Activated CD8-positive, alpha-beta memory T cell treated with anti-CD3 and anti-CD28 coated beads, Interleukin-2, amount 50 U/mL, for 1 hour (primary cell): ENCODE data around the gene IL17RC.

ENCODE experiments used
- DNase-seq: peaks from one replicate; pipeline ENCODE4 v3.0.0-alpha.2; 2020; ENCODE audit errors: extremely low read depth

The IL17RC gene

DNA sequence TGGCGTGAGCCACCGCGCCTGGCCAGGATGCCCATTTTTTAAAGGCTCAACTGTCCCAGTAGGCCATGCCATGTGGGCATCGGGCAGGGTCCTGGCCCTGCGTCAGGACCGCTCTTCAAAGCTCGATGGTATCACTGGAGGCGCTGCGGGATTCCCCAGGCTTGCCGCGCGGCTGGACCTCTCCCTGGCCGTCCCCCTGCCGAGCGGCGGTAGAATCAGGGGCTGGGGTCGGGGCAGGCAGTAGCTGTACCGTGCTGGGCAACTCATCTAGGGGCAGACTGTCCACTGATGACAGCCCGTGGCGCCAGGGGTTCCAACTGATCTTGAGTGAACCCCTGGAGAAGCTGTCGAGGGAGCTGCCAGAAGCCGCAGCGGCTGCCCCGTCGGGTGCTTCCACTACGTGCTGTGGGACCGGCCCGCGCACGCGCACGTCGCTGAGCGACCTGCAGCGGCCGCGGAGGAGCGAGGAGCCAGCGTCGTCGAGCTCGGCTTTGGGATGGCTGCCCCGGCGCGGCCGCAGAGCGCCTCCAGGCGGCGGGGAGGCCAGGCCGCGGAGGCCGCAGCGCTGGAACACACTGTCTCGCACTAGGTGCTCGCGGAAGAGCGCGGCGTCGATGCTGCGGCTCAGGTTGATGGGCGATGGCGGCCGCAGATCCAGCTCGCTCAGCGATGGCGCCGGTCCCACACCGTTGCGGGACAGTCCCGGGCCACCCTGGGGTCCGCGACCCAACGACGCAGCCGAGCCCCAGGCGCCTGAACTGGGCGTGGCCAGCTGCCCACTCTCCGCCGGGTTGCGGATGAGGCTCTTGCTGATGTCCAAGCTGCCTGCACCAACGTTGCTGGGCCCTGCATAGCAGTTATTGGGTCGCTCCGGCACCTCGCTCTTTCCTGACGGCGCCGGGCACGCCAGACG, 29.5 kb downstream of the IL17RC start:
- DNase-seq, result peak; percentile 59

DNA sequence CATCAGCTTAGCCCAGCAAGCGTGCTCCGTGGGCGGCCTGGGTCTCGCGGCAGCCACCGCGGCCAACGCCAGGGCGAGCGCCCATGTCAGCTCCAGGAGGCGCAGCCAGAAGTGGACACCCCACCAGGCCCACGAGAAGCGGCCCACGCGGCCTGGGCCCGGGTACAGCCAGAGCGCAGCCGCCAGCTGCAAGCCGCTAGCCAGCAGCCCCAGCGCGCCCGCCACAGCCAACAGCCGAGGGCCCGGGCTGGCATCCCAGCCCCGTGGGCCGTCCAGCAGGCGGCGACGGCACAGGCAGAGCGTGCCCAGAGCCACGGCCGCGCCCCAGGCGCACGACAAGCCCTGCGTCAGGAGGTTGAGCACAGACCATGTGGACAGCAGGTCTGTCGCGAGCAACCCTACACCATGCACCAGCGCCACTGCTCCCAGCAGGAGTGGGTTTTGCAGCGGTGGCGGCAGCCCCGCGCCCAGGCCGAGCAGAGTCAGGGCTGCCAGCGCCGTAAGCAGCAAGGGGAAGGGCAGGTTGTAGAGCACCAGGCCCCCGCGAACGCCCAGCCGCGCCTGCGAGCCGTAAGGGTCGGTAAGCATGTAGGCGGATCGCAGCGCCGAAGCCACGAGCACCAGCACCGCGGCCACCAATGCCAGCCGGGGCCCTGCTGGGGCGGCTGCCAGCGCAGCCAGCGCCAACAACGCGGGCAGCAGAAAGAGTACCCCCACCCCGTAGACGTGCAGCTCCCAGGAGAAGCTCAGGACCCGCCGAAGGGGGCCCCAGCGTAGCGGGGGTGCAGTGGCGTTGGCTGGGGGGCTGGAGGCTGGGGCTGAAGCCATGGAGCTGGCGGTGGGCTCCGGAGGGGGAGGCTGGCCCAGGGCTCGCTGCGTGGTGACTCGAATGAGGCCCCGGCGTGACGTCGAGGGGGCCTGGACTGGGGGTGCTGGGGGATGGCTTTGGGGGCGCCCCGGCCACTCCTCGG, 30.4 kb downstream of the IL17RC start:
- DNase-seq, result no peak

DNA sequence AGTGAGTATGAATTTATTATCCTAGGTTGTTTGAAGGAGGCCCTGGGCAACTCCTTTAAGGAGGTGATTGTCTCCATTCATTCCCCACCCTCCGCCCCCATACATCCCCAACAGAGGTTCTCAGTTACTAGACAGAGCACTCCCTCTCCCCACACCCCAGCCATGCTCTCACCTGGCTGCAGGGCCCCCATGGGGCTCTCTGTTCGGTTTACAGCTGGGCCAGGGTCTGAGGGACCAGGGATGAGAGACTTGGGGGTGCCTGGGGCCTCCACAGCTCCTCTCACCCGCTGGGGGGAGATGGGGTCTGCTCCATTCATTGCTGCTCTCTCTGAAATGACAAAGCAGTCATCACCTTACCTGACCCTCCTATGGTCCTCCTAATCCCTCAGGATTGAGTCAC, 31.7 kb downstream of the IL17RC start:
- no peak for DNase-seq

DNA sequence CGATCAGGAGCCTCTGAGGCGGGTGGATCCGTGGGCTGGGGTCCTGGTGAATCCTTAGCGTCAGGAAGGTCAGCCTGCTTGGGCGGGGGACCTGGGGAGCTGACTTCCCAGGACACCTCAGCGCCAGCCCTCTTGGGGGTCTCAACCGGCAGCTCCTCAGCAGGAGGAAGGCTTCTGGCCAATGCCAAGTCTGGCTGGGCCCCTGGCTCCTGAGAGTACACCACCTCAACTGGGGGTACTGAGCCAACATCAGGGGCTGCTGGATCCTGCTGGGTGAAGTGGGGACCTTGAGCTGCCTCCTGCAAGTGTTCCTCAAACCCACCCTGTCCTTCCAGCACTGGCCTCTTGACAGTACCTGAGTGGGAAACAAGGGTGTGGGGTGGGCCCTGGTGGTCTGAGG, 32.2 kb downstream of the IL17RC start:
- DNase-seq, result no peak

DNA sequence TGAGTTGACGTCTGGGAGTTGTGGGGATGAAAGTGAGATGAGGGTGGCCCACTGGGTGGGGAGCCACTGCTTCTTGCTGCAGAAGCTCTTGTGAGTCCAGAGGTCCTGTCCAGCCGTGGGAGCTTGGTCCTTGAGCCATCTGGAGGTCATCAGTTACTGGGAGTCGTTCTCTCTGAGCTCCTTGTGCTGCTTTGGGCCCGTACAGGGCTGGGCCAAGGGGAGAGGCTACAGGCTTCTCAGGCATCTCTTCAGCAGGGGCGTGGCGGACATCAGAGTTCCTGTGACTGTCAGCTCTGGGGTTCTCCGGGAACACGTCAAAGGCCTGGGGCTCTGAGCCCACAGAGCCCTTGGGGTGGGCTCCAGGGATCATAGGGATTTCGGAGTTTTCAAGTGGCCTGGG, 32.7 kb downstream of the IL17RC start:
- no peak for DNase-seq

DNA sequence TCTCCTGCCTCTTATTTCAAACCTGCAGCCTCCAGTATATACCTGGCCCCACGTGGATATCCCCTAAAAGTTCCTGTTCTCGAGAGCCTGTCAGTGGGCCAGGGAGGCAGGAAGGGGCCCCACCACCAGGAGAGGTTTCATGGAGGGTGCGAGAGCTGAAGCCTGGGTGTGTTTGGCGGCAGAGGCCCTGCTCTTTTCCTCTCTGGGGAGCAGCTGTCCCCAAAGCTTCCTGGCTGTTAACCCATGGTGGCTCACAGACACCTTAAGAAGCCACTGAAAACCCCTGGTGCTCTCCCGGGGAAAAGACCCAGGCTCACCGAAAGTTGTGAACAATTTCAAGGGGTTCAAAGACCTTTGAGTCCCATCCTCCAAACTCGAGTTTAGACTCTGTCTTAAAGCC, 34.2 kb downstream of the IL17RC start:
- DNase-seq, result no peak

DNA sequence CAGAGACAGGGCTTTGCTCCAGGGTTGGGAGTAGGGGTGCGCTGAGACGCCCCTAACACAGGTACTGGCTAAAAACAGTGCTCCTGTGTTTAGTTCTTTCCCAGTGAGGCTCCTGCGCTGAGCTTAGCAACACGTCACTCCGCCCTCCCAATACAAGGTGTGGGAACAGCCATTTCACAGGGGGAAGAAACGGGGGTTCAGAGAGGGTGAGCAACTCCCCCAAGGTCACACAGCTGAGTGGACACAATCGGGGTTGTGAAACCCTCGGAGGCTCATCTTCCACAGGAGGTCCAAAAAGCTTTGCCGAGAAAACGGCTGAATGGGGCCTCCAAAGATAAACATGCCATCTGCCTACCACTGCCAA, 34.7 kb downstream of the IL17RC start:
- DNase-seq, result no peak

DNA sequence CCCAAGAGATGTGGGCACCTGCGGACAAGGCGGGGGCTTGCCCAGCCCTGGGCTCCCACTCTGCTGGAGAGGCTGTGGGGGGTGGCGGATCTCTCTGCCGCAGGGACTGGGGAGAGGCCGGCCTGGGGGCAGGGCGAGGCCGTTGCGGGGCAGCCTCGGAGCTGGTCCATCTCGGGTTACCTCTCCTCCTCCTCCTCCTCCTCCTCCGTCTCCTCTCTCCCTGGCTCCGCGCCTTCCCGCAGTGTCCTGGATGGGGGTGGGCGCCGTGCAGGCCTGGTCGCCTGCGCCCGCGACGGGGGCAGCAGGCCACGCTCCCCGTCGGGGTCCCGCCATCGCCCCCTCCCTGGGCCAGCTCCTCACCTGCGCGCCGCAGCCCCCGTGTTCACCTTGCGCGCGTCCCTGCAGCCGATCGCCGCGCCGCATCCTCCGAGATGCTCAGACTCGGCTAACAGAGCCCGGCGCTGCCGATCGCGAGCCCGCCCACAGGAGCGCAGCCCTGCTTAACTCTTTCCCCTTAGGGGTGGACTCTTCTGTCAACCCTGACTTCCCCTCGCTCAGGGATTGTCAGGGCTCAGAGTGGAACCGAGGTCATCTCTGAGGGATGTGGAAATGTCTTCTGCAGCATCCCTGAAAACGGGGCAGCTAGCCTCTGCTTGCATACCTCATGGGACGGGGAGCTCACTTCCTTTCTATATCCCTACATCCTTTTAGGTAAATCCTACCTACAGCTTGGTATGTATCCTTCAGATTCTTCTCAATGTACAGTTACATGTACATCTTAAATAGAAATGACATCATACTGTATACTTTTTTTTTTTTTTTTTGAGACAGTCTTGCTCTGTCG, 35.3 kb downstream of the IL17RC start, which contains the start of gene PRRT3:
Gene PRRT3 (minus strand): TSS at position 447 of the 844 bp plus-strand sequence. CDS start 2,293 bp downstream, outside the sequence.
- DNase-seq, result no peak

DNA sequence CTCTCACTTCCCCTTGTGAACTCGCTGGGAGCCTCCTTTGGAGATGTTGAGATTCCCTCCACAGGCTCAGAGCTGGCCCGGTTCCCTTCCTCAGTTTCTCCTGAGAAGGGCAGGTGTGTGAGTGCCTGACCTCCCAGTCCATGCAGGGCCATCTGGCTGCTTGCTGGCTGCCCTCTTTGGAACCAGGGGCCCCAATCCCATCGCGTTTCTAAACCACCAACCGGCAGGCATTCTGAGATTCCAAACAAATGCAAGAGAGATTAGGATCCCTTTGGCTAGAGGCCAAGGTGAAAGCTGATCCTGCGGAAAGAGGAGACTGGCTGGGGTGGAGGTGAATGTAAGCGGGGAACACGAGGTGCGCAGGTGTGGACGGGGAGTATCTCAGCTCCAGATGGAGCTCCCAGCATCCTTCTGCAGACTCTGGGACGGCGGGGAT, 38.2 kb downstream of the IL17RC start:
- no peak for DNase-seq

DNA sequence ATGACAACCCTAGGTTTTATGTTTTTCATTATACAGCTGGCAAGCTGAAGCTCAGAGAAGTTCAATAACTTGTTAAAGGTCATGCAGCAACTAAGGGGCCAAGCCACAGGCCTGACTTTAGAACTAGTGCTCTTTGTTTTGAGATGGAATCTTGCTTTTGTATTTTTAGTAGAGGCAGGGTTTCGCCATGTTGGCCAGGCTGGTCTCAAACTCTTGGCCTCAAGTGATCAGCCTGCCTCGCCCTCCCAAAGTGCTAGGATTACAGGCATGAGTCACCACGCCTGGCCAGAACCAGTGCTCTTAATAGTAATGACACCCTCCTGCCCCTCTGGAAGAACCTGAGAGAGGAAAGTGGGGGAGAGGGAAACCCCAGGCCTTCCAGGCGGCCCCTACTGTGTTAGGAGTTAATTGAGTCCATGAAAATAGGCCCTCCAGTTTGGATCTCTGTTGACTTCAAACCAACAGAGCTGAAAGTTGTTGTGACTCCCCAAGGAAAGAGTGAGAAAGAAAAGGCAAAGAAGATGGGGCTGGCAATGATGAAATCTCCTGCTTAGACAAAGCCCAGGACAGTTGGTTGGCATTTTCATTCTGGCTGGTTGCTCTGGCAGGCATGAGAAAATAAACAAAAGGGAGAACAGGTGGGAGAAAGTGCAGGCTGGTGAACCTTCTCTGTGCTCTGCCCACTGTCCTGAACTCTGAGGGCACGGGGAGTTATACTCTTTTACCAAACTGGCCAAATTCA, 38.9 kb downstream of the IL17RC start:
- DNase-seq, result no peak

DNA sequence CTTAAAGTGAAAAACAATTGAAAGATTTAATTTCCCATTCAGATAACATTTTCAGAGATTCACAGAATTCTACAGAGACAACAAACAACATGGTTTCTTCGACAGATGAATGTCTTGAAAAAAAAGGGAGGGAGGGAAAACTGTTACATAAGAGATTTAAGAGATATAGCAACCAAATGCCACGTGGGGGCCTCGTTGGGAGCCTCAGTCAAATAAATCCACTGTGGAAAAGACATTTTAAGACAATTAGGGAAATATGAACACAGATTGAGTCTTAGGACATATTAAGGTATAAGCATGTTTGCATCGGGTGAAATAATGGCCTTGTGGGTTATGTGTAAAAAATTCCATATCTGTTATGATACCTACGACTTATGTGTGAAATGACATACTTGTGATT, 40.3 kb downstream of the IL17RC start:
- no peak for DNase-seq

DNA sequence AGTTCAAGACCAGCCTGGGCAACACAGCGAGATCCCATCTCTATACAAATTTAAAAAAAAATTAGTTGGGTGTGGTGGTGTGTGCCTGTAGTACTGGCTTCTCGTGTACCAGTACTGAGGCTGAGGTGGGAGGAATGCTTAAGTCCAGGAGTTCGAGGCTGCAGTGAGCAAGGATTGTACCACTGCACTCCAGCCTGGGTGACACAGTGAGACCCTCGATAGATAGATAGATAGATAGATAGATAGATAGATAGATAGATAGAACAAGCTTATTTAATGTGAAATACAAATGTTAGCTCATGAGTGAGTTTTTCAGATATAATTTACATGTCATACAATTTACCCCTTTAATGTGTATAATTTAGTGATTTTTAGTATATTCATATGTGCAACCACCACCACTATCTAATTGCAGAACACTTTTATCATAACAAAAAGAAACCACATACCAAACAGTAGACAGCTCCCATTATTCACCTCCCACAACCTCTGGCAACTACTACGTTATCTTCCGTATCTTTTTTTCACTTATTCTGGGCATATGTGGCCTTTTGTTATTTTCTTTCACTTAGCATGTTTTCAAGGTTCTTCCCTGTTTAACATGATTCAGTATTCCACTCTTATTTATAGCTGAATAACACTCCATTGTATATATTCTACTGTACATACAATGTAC, 48.4 kb downstream of the IL17RC start:
- no peak for DNase-seq

DNA sequence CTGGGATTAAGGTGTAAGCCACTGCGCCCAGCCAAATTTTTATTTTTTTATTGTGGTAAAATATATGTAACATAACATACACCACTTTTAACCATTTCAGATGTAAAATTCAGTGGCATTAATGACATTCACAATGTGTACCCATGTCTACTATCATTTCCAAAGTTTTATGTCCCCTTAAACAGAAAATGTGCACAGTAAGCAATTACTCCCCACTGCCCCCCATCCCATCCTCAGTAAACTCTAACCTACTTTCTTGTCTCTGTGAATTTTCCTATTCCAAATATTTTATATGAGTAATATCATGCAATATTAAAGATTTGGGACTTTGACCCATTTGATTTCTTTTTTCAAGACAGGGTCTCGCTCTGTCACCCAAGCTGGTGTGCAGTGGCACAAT, 49.9 kb downstream of the IL17RC start:
- DNase-seq, result no peak

DNA sequence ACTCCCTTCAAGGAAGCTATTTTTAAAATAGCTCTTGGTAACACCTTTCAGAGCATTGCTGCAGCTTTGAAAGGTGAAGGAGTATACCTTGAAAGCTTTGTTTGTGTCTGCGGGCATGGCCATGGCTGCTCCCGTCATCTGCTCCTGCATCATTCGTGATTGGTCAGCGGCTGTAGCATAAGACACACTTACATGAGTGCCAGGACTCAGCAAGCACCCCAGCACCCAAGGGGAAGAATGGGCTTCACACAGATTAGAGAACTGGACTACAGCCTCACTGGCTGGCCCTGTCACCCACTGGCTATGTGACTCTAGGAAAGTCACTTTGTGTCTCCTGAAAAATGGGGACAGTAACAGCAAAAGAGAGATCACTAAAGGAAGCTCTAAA, 52.7 kb downstream of the IL17RC start:
- DNase-seq, result no peak

DNA sequence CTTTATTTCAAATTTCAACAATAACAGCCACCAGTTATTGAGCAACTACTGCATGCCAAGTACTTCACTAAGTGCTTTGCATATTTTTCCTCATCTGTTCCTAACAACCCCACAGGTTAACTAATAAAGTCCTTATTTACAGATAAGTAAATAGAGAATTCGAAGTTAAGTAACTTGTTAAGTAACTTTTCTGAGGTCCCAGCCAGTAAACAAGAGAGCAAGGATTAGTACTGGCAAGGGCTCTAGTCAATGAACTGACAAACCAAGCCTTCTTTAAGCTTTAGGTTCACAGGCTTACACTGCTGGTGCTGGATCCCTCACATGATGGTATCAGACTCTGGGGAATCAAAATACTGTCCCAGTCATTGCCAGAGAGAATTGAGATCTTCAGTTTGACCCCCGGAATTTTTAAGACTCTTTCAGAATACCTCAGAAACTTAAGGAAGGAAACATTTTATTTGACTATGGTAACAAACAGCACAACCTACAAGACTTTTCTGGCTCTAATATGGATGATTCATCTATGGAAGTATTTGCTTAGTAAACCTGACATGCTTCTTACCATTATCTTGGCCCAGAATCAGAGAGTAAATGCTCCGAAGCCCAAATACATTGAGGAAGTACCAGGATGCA, 53.2 kb downstream of the IL17RC start:
- DNase-seq, result no peak

DNA sequence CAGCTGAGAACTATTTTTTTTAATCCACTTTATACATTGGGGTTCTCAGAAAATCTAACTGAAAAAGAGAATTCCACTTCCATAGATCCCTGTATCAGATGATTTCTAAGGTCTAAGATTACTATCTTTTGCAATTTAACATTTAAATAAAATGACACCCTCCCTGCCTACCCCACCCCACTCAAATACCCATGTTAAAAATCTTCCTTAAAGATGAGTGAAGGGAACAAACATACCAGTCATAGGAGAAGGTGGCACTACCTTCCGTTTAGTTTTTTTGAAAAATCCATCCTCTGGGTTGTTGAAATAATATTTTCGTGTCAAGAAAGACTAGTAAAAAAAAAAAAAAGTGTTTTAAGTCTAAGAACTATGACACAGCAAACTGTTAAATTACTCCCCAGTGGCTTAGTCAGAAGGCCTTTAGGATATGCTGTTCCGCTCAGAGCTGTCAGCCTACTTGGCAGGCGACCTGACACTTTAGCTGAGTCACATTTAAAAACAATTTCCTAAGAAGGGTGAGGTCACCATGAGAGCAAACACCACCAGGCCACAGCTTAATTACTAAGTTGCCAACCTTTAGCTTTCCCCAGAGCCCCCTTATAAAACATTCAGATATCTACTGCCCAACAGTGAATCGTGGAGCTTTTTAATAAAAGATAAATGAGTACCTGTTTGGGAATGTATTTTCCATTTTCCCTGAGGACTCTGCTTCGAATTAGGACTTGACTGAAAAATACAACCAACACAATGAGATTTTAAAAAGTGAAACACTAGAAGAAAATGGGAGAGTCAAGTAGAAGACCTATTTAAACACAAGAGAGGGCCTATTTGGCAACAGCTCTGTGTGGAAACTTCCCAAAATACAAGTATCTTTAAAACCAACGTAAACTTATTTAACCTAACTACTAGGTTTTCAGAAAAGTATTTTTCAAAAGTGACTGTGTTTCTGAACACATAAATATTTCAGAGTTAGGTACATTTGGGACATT, 60.1 kb downstream of the IL17RC start:
- no peak for DNase-seq

DNA sequence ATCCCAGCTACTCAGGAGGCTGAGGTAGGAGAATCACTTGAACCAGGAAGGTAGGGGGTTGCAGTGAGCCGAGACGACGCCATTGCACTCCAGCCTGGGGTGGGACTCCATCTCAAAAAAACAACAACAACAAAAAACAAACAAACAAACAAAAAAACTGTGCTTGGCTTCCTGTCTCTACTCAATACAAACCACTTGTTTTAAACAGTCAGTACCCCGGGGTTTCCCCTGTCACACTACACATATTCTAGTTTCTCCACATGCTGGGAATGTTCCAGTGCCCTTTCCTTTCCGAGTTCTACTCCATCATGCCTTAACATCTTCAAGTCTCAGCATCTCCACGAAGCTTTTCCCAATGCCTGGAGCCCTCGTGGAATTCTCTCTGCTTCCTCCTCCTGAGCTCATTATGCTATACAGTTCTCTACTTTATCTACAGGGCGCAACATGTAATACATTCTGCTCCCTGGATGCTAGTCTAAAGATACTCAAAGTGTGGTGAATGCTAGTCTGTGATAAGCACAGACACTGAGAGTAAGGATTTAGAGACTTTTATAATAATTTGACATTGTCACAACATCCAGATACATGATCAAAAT, 61.9 kb downstream of the IL17RC start:
- DNase-seq, result no peak

DNA sequence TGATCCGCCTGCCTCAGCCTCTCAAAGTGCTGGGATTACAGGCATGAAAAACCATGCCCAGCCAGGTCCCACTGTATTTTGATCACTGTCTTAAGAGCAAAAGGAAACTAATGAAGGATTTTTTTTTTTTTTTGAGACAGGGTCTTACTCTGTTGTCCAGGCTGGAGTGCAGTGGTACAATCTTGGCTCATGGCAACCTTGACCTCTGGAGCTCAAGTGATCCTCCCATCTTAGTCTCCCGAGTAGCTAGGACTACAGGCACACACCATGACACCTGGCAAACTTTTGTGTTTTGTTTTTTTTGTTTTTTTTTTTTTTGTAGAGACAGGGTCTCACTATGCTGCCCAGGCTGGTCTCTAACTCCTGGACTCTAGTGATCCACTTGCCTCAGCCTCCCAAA, 63.4 kb downstream of the IL17RC start:
- DNase-seq, result no peak
